ENCODE measurements around the gene ZDHHC14.

Gene ZDHHC14

DNA sequence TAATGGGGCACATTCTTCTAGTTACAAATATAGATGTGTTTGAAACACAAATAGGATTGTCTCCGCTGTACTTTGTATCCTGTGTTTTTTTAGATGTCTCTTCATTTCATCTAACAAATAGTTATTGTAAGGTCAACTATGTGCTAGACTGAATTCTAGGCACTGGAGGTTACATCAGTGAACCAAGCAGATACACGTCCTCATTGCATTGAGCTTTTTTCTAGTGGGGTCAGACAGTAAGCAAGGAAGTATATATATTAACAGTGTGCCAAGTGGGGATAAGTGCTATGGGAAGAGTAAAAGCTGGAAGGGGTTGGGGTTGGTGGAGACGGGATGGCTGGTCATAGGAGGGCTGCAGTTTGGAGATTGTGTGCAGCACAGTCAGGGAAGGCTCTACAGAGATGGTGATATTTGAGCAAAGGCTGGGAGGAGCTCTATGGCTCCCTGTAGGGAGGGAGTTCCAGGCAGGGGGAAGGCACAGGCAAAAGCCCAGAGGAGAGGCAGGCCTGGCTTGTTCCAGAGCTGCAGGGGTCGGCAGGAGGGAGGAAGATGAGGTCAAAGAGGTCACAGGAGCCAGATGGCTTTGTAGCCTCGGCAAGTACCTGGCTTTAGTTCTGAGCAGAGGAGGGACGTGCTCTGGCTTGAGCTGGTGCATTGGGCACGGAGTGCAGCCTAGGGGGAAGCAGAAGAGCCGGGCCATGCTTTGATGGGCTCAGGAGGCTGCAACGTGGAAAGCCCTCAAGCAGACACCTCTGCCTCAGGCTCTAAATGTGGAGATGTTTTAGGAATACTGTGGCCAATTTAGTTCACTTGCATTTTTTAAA is 152.3 kb downstream of the ZDHHC14 start:
- DNase-seq (ENCODE audit: low read depth): no peak

DNA sequence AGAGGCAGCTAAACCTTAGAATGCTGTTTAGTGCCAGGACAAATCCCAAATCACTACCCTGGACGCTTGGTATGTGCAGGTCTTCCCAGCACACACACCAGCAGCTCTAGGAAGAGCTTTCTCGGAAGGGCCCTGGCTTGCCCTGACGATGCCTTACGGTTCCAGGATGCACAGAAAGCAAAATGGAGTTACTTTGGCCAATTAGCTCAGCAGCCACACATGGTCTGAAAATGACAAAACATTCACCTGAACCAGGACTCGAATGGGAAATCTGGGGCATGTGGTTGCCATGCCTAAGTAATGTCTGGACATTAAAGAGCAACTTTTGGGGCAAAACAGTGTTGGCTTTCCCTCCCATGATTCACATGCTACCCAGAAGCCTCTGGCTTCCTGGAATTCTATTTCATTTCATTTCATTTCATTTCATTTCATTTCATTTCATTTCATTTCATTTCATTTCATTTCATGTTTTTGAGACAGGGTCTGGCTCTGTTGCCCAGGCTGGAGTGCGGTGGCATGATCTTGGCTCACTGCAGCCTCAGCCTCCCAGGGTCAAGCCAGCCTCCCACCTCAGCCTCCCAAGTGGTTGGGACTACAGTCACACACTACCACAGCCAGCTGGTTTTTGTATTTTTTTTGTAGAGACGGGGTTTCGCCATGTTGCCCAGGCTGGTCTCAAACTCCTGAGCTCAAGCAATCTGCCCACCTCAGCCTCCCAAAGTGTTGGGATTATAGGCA is 153.3 kb downstream of the ZDHHC14 start:
- DNase-seq (ENCODE audit: low read depth): no peak

DNA sequence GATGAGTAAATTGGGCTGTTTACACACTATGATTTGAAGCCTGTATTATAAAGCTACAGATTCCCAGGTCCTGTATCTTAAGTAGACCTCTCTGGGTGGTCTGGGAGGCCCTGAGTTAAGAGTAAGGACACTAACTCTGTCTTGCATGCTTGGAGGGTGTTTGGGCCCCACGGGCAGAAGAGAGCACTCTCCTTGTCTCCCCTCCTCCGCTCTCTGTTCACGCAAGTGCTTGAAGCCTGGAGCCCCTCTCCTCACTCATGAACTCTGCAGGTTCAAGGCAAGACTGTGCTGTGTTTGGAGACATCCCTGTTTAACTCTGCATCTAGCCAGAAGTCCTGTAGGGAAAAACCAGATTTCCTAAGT is 154.0 kb downstream of the ZDHHC14 start:
- DNase-seq (ENCODE audit: low read depth): no peak

DNA sequence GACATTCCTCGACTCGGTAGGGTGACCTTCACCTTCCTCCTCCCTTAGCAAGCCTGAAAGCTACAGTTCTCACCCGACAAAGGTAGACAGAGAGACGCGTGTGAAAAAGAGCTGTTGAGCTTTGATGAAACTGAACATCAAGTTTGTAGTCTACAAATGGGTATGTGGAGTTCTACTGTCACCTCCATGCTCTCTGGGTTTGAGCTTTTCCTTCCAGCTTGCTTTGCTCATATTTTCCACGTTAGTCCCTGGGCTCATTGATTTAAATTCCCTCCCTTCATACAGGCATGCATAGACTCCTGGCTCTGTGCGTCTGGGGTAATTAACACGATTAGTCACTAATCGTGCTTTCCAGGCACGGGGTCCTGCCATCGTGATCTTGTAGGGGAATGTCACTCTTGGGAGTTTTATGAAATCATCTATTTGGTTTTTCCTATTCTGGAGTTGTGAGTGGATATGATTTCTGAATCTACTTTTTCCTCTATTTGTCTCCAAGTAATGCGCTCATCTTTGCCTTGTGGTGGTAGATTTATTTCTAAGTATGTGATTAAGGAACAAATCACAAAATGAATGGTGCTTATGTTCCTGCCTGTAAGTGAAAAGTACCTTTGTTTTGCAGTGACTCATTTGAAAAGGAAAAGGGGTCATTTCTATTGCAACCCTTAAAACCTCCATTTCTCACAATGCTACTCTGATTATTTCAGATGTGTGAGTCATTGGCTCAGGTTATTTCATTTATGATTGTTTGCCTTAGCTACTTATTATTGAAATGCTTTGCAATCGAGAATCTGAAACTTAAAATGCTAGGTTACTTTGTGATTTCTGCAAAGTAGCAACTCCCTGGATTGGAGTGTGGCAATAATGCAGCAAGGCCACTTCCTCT is 154.6 kb downstream of the ZDHHC14 start:
- no peak for DNase-seq (ENCODE audit: low read depth)

DNA sequence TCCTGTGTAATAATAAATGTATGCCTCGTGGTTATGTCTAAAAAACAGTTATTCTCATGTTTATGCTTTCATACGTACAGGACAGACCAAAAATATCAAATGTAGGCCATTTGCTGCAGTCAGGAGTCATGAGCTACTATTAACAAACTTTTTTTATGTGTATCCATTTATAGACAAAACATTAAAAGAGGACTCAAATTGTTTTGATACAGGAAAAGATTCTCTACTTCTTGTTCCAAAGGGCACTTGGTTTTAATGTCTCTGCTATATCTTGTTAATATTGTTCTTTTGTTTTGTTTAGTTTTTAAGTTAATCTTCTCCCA is 155.2 kb downstream of the ZDHHC14 start:
- no peak for DNase-seq (ENCODE audit: low read depth)

DNA sequence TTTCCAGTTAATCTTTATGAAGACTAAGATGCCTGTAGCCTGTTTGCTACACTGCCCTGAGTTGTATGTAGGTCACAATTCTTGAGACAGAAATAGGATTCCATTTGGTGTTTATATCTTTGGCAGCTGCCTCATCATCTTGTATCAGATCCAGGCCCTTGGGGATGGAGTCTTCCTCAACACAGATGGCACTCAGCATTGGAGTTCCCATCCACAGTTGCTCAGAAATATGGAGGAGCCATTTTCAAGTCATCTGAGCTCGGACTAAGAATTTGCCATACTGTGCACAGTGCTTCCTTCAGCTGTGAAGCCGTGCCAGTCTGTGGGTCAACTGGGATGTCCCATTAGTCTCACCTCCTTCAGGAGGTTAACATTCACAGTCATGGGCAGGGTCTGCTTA is 156.6 kb downstream of the ZDHHC14 start:
- no peak for DNase-seq (ENCODE audit: low read depth)

DNA sequence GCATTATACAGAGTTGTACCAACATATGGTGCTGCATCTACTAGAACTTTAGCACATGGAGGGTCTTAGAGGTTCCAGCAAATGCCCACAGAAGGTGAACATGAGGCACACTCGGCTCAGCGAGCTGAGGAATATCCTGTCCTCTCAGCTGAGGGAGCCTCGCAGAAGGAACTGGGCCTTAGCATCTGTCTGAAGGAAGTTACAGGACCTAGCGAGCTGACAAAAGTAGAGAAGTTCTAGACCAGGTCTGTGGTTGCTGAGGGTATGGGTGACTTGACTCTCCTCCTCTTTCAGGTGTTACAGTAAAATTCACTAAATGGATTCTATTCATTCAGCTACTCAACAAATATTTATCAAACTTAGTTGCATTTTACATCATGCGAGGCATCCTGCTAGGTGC is 157.2 kb downstream of the ZDHHC14 start:
- no peak for DNase-seq (ENCODE audit: low read depth)

DNA sequence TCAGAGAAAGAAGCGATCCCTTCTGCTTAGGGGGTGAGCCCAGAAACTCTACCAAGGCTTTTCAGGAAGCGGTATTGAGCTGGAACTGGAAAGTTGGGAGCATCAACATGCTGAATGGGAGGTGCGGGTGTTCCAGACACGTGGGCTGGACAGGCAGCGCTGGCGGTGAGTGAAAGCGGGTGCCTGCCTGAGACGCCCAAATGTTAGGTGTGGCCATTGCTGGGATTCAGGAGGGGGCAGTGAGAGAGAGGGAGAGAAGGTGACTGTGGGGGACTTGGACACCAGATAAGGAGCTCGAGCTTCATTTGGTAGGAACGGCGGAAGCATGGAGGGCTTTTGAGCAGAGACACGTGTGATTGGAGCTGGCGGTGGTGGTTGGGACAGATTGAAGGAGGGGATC is 157.7 kb downstream of the ZDHHC14 start:
- DNase-seq (ENCODE audit: low read depth): no peak

DNA sequence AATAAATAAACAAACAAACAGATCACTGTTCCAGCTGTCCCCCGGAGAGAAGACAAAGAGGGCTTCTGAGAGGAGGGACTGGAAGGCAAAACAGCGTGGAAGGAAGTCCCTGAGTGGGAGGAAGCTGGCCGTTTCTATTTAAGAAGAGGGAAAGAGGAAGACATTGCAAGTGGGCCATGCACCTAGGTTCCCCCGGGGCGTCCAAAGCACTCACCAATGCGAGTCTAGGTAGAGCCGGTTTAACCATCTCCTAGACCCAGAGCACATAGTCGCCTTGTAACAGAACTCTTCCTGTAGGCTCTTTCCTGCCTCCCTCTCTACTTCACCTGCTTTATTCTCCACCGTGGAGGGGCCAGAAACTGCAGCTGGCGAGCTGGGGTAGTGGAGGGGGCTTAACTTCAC is 158.4 kb downstream of the ZDHHC14 start:
- DNase-seq (ENCODE audit: low read depth): no peak

DNA sequence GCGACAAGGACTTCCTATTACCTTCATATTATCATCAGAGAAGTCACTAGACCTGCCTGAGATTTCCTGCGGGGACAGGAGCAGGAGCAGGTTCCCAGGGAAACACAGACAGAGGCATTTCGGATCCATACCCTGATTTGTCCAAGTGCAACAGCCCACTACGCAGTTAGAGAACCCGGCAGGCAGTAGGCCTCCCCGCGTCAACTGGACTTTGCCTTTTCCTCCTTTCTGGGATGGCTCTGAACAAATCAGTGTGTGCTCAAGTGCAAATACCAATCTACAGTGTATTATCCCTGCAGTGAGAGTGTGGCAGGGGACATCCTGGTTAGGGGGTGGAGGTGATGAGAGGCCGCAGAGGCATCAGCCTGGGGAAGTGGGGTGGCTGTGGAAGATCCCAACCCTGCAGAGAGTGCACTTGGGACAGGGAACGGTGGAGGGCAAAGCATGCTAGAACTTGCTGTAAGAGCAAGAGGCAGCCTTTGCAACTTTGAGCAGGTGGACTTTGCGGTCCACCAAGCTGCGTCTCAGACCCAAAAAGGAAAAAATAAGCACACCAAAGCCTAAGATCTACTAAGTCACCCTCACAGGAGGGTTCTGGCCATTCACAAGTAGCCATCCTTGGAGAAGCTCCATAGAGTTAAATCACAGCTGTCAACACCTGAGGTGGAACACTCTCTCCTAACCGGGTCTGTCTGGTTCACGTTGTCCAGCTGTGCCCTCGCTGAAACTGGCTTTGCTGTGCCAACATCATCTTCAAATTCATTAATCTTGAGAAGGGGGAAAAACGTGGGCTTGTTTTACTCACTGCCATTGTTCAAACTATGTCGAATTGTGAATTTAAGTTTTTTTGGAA is 159.1 kb downstream of the ZDHHC14 start:
- no peak for DNase-seq (ENCODE audit: low read depth)

DNA sequence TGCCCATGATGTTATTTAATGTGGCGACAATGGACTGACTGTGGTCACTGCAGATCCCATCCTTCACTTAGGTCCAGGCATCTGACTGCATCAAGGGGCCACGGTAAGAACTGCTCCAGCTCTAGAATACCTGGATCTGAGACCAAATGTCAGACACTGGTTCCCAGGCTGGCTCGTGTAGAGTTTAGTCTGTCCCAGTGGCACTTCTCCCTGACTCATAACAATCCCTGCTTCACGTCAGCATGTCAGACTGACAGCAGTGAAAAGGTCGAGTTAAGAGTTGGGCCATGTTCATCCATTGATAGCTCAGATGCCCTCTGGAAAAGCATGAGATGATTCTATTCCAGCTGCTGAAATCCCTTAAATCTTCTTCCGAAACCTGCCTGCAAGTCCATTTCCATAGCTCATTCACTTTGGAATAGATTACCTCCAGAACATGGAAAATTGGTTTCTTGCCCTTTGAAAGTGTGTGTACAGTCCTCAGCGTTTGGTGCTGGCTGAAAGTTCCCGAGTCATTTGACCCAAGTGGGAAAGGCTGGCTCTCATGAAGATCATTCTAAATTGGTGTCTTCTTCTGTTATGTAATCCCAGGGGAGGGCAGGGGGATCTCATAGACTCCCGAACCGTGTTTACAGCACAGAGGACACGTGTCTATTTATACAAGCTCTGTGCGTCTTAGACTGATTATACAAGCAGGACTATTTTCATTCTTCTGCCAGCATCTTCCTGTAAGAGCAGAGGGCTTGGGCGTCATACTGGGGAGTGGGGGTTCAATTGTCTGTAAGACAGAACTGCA is 160.8 kb downstream of the ZDHHC14 start:
- no peak for DNase-seq (ENCODE audit: low read depth)

DNA sequence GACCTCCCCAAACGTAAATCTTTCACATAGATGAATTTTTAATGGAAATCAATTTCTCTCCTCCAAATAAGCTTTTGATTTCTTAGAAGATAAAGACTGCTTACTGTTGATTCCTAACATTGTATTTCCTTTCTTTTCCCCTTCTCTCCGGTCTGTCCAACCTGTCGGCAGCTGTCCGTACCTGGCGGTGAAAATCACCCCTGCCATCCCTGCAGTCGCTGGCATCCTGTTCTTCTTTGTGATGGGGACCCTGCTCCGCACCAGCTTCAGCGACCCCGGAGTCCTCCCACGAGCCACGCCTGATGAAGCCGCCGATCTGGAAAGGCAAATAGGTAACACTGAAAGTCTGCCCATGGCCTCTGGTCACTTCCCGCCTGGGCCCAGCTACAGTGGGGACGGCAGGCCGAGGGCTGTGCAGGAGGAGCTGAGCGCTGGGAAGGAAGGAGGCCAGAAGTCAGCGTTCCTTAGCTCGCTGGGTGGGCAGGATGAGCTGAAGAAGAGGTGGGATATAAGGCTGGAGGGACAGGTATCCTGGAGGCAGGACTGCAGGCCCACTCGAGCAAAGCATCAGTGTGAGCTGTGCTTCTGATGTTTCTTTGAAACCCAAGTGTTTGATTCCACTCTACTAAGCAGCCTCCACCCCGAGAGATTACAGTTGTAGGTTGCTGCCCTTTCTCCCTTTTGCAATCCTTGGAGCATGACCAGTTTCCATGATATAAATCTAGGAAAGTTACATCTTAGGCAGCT is 161.6 kb downstream of the ZDHHC14 start:
- no peak for DNase-seq (ENCODE audit: low read depth)

DNA sequence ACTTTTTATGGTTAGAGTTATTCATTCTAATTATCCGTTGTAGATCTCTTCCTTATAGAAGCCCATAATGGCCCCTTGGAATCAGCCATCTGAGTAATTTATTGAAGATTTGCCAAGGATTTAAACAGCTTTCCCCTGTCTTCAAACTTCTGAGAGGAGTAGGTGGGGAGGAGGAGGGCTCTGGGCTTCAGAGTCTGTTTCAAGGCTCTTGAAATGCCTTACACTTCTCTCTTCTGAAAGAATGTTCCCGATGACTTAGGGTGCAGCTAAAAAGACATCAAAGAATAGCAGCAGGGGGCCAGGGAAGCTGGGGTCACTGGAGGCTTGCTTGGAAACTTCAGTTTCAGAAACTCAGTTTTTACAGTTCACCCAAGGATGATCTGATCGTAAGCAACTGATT is 165.3 kb downstream of the ZDHHC14 start:
- DNase-seq (ENCODE audit: low read depth): no peak

DNA sequence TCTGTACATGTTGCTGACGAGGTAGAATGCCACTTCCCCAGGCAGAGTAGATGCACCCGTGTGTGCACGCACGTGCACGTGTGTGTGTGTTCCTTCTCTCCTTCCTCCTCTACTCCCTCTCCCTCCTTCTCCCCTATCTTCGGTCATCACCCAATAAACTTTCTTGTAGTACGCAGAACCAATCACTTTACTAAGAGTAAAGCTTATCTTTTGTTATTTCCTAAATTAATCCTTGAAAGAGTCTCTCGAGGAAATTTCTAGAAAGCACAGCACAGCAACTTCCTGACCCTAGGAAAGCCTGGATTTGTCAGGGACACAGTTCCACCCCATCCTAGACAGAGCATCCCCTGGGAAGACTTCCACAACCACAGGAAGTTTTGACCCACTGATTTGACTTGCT is 166.1 kb downstream of the ZDHHC14 start:
- DNase-seq (ENCODE audit: low read depth): no peak

DNA sequence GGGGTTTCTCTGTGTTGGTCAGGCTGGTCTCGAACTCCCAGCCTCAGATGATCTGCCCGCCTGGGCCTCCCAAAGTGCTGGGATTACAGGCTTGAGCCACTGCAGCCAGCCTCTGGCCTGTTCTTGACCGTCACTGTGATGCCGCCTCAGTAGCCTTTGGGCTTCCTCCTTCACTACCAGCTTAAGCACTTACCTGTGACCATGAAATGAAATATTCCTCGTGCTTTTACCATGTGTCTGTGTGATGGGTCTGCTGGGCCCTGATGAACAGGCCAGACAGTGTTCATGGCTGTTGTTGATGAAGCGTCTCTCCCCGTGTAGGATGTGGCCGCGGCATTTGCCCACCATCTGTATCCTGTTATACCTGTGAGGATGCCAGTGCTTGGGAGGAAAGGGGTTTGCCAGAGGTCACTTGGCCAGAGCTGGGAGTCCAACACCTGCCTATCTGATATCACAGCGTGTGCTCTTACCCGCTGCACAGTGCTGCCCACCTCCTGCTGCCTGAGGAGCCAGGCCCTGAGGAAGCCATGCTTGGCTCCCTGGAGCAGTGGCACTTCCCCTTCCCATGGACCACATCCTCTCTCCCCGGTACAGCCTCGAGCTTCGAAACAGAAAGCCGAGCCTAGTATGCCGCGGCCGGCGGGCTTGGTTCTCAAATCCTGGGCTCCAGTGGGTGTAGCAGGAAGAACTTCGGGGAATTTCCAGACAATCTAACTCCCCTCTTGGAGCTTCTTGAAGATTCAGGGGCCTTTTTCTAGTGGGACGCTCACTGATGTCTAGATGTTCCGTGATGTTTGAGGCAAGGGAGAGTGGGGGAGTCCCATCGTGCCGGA is 167.9 kb downstream of the ZDHHC14 start:
- DNase-seq (ENCODE audit: low read depth): no peak

DNA sequence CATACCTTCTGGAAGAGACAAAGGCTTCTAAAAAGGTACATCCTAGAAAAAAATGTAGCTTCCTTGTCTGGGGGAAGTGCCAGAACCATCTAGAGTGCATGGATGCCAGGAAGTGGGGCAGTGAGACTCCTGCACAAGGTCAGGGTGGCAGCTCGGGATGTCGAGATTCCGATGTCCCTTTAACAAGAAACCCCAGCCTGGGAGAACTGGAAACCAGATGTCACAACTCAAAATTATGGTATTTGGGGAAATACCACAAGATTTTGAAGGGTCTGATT is 168.4 kb downstream of the ZDHHC14 start:
- no peak for DNase-seq (ENCODE audit: low read depth)

DNA sequence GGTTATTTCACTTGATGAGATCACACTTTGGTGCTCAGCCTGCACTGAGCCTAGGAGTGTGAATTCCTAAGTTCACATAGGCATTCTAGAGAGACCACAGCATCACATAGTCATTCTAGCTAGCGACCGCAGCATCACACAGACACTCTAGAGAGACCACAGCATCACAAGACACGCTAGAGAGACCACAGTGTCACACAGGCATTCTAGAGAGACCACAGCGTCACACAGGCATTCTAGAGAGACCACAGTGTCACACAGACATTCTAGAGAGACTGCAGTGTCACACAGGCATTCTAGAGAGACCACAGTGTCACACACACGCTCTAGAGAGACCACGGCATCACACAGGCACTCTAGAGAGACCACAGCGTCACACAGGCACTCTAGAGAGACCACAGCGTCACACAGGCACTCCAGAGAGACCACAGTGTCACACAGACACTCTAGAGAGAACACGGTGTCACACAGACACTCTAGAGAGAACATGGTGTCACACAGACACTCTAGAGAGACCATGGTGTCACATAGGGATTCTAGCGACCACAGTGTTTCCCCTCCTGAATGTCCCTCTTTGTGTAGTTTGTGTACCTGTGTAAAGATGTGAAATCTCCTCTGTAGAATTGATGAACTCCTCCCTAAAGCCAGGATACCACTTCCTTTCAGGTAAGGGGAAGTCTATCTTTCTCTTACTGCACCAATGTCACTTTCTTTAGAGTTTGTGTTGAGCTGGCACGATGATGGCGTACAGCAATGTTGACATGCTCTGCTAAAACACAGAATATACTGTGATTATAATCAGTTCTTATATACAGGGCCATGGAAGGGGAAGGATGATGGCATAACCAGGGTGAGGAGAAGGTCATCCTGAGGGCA is 169.4 kb downstream of the ZDHHC14 start:
- no peak for DNase-seq (ENCODE audit: low read depth)

DNA sequence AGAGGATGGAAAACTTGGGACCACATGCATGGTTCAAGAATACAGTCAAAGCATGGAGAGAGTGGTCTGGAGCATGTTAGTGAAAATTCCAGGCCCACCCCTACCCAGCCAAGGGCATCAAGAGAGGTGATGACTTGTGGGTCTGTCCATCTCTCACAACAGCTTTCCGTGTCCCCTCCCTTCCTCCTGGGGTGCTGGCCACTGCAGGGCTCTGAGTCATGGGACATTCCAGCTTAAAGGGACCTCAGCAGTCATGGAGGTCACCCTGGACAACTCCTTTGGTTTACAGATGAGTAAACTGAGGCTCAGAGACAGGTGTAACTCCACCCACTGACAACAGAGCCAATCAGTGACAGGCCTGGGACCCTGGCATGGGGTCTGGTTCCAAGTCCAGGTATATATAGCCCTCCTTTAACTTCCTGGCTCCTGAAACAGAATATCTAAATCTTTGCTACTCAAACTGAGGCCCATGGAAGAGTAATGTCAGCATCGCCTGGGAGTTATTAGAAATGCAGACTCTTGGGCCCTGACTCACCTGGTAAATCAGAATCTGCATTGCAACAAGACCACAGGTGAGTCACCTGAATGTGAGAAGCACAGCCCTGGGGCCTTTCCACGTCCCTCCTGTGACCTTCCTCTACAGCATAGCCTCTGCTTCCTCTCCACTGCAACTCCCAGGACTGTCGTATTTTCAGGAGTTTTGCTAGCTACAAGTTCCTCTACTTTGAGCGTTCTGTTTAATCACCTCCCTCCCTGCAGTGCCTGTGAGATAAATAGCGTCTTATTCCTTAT is 170.2 kb downstream of the ZDHHC14 start:
- no peak for DNase-seq (ENCODE audit: low read depth)
